IMR-90 (cell line): ENCODE measurements around the gene FUBP3. TPM values are rescaled to one million over a fixed set of nuclear protein-coding genes. Genes with fewer than 3 reads are reported as not detected.

Experiments used
- ATAC-seq: fragments of 200-7000 bp; cut with Tn5 transposase; 2 replicates; pipeline ENCODE4 v1.9.1; 2020; ENCODE audit warnings: low read depth, mild to moderate bottlenecking, moderate library complexity
- BruUV-seq: library from RNA; stranded (reverse); fragments of 400-500 nt; replicated peaks from 2 replicates; lab custom pipeline; 2021; lab: Mats Ljungman, UMichigan
- CTCF ChIA-PET: fragments of 300-600 bp; formaldehyde crosslinking; extraction: SDS; loops from one replicate; lab custom pipeline; 2021; ENCODE audit warnings: antibody characterized with exemption; lab: Yijun Ruan, JAX
- POLR2A ChIA-PET: fragments of 300-600 bp; sonication (Branson Sonifier 250); formaldehyde crosslinking; loops from one replicate; lab custom pipeline; 2022; ENCODE audit warnings: antibody characterized with exemption; ENCODE audit not compliant: unreplicated experiment; lab: Charles Lee
- DNase-seq: peaks from one replicate; pipeline ENCODE4 v3.0.0; 2013
- H2AFZ ChIP-seq: replicated peaks from 2 replicates; pipeline ENCODE3; 2013; ENCODE audit warnings: low read length, mild to moderate bottlenecking; ENCODE audit not compliant: poor library complexity
- H2AK5ac ChIP-seq: 2 replicates; pipeline ENCODE4 v1.6.1; 2013; ENCODE audit warnings: low read depth, low read length, inconsistent platforms
- H2AK9ac ChIP-seq: replicated peaks from 2 replicates; pipeline ENCODE3; 2013; ENCODE audit warnings: mild to moderate bottlenecking, low read depth, low read length, moderate library complexity; ENCODE audit not compliant: poor library complexity
- H2BK120ac ChIP-seq: 2 replicates; pipeline ENCODE4 v1.6.1; 2013; ENCODE audit warnings: low read depth, low read length, inconsistent platforms
- H2BK15ac ChIP-seq: 3 replicates; pipeline ENCODE4 v1.6.1; 2013; ENCODE audit warnings: low read depth, low read length, inconsistent platforms
- H2BK20ac ChIP-seq: 2 replicates; pipeline ENCODE4 v1.6.1; 2013; ENCODE audit warnings: low read depth, mild to moderate bottlenecking, inconsistent platforms, low read length, moderate library complexity
- H2BK5ac ChIP-seq: 2 replicates; pipeline ENCODE4 v1.6.1; 2013; ENCODE audit warnings: mild to moderate bottlenecking, low read depth, low read length, inconsistent platforms; ENCODE audit not compliant: poor library complexity, severe bottlenecking
- H3K14ac ChIP-seq: replicated peaks from 2 replicates; pipeline ENCODE4 v1.6.1; 2013; ENCODE audit warnings: low read depth, low read length, inconsistent platforms
- H3K18ac ChIP-seq: 2 replicates; pipeline ENCODE4 v1.6.1; 2013; ENCODE audit warnings: low read depth, low read length, control low read depth
- H3K23ac ChIP-seq: 2 replicates; pipeline ENCODE4 v1.6.1; 2013; ENCODE audit warnings: low read depth, low read length, inconsistent platforms
- H3K27ac ChIP-seq: 2 replicates; pipeline ENCODE4 v1.5.1; 2013; ENCODE audit warnings: mild to moderate bottlenecking, control low read depth, low read length; ENCODE audit not compliant: insufficient read depth
- H3K27me3 ChIP-seq: 2 replicates; pipeline ENCODE4 v1.6.1; 2013; ENCODE audit warnings: low read length; ENCODE audit not compliant: control insufficient read depth, insufficient read depth
- H3K36me3 ChIP-seq: 2 replicates; pipeline ENCODE4 v1.6.1; 2013; ENCODE audit warnings: low read length, mixed read lengths; ENCODE audit not compliant: control insufficient read depth, insufficient read depth
- H3K4ac ChIP-seq: 2 replicates; pipeline ENCODE4 v1.6.1; 2013; ENCODE audit warnings: low read depth, low read length, inconsistent platforms
- H3K4me1 ChIP-seq: 2 replicates; pipeline ENCODE4 v1.6.1; 2013; ENCODE audit warnings: low read length, mixed read lengths; ENCODE audit not compliant: control insufficient read depth, insufficient read depth
- H3K4me2 ChIP-seq: 2 replicates; pipeline ENCODE4 v1.6.1; 2013; ENCODE audit warnings: low read depth, mild to moderate bottlenecking, control low read depth, low read length, moderate library complexity
- H3K4me3 ChIP-seq: 2 replicates; pipeline ENCODE4 v1.5.1; 2013; ENCODE audit warnings: low read depth, mild to moderate bottlenecking, control low read depth, low read length, moderate library complexity; ENCODE audit not compliant: insufficient read depth
- H3K56ac ChIP-seq: 2 replicates; pipeline ENCODE4 v1.6.1; 2013; ENCODE audit warnings: low read length, inconsistent platforms; ENCODE audit not compliant: insufficient read depth; ENCODE audit errors: extremely low read depth
- H3K79me1 ChIP-seq, 2 experiments: 2 replicates each; pipeline ENCODE4 v1.6.1; 2013; ENCODE audit warnings: low read length in 2 of 2, inconsistent platforms in 1 of 2, low read depth in 1 of 2
- H3K9ac ChIP-seq: 2 replicates; pipeline ENCODE4 v1.6.1; 2013; ENCODE audit warnings: low read depth, low read length, control low read depth
- H3K9me1 ChIP-seq: 2 replicates; pipeline ENCODE4 v1.6.1; 2013; ENCODE audit warnings: low read length, inconsistent platforms; ENCODE audit not compliant: insufficient read depth
- H3K9me3 ChIP-seq: 2 replicates; pipeline ENCODE4 v1.6.1; 2013; ENCODE audit warnings: low read length; ENCODE audit not compliant: control insufficient read depth, insufficient read depth
- H4K20me1 ChIP-seq: 2 replicates; pipeline ENCODE4 v1.6.1; 2013; ENCODE audit warnings: low read length, inconsistent platforms; ENCODE audit not compliant: insufficient read depth
- H4K5ac ChIP-seq: 2 replicates; pipeline ENCODE4 v1.6.1; 2013; ENCODE audit warnings: mild to moderate bottlenecking, low read depth, low read length, control low read depth
- H4K8ac ChIP-seq, 2 experiments: 2 replicates each; pipeline ENCODE4 v1.6.1; 2013; ENCODE audit warnings: low read depth in 2 of 2, low read length in 2 of 2, control low read depth in 1 of 2, inconsistent platforms in 1 of 2
- H4K91ac ChIP-seq: 2 replicates; pipeline ENCODE4 v1.6.1; 2013; ENCODE audit warnings: low read depth, low read length, inconsistent platforms; ENCODE audit not compliant: insufficient read depth
- CTCF ChIP-seq: conservative IDR thresholded peaks from 2 replicates; pipeline ENCODE4 v1.5.1; 2012; ENCODE audit warnings: mild to moderate bottlenecking, low read depth, low read length, improper control_type of control experiment
- MAFK ChIP-seq: IDR thresholded peaks from 2 replicates; pipeline ENCODE4 v1.6.1; 2012; ENCODE audit warnings: low read depth, low read length, improper control_type of control experiment
- MXI1 ChIP-seq: IDR thresholded peaks from 2 replicates; pipeline ENCODE4 v1.6.1; 2012; ENCODE audit warnings: low read depth, mild to moderate bottlenecking, low read length, moderate library complexity, borderline replicate concordance
- POLR2A ChIP-seq: IDR thresholded peaks from 2 replicates; pipeline ENCODE4 v1.6.1; 2012; ENCODE audit warnings: mild to moderate bottlenecking, low read depth, low read length
- WGBS, 2 experiments: methylation state at CpG; one replicate each; pipeline versions ENCODE4 v1.1.5 to v1.1.7; 2013; ENCODE audit warnings: missing lambda C conversion rate in 2 of 2; ENCODE audit not compliant: insufficient read length in 1 of 2; ENCODE audit errors: extremely low coverage in 2 of 2; 5-methylcytosine and 5-hydroxymethylcytosine counted together
- dilution Hi-C: fragments of 300-500 bp; cut with HindIII; formaldehyde crosslinking; loops from one replicate; pipeline ENCODE4 v1.14.3; 2018; ENCODE audit warnings: low sequenced_read_pairs; ENCODE audit not compliant: unreplicated experiment
- in situ Hi-C: fragments of 300-500 bp; cut with MboI; formaldehyde crosslinking; loops from 3 replicates; pipeline ENCODE4 v1.14.3; 2019; ENCODE audit warnings: low sequenced_read_pairs, inconsistent platforms, mixed read lengths
- intact Hi-C: fragments of 100-400 bp; cut with micrococcal nuclease; formaldehyde crosslinking; loops from 2 replicates; pipeline ENCODE4 v1.10.0; 2022
- polyA plus RNA-seq, 3 experiments: library from polyadenylated mRNA; depleted of rRNA; stranded (reverse); fragments of >200 nt; gene quantifications; 2 replicates each; pipeline ENCODE4 v1.2.3, GENCODE V29; 2012; ENCODE audit warnings: low replicate concordance in 1 of 3
- total RNA-seq: library from RNA; depleted of rRNA; stranded (reverse); fragments of >200 nt; gene quantifications from 2 replicates; pipeline ENCODE4 v1.2.3, GENCODE V29; 2012

Gene FUBP3
- total and polyA plus RNA-seq, 2 of the 4 experiments (the other 2 are of a cell fraction): 32.3 to 50.1 TPM

GRCh38 chr9:130541533-130541932 is 37.8 kb upstream of the FUBP3 start:
- H3K9me3 ChIP-seq: no peaks in the 10 kb centered on the region
- no peak overlapping the region for H4K8ac ChIP-seq
- in situ Hi-C loops (no loop called here), dilution Hi-C loops (no loop called here), intact Hi-C loops (no loop called here)
- H3K27ac ChIP-seq: no peak overlapping the region
- no peak overlapping the region for H2BK15ac ChIP-seq
- DNase-seq: no peak
- H3K4ac ChIP-seq: no peak overlapping the region
- no TSS peak for BruUV-seq
- ChIA-PET POLR2A (interaction anchor here (0.5 kb wide), 1 partner anchor 124 kb away, joined by 3 read pairs; no protein-coding TSS in a partner anchor), CTCF (interaction anchor here (1.1 kb wide), 1 partner anchor 11 kb away, joined by 3 read pairs; no protein-coding TSS in a partner anchor)
- H3K36me3 ChIP-seq: no peaks in the 10 kb centered on the region
- no peak overlapping the region for H3K23ac ChIP-seq
- H3K56ac ChIP-seq: no peak overlapping the region
- H3K14ac ChIP-seq: no peak overlapping the region
- no peak overlapping the region for H3K18ac ChIP-seq
- H4K20me1 ChIP-seq: no peaks in the 10 kb centered on the region
- H3K4me2 ChIP-seq: no peak overlapping the region
- H2AK5ac ChIP-seq: no peak overlapping the region
- H3K4me1 ChIP-seq: no peaks in the 10 kb centered on the region
- H2AK9ac ChIP-seq: no peak overlapping the region
- no peak overlapping the region for H2BK5ac ChIP-seq
- H4K91ac ChIP-seq: no peak overlapping the region
- no peak overlapping the region for H4K5ac ChIP-seq
- H3K9me1 ChIP-seq: no peaks in the 10 kb centered on the region; the same call in 1 of the 2 replicates
- no peak for ATAC-seq
- no peak overlapping the region for H2AFZ ChIP-seq
- TF ChIP-seq MXI1 (no peak), POLR2A (no peak), CTCF (no peak), MAFK (no peak)
- H3K27me3 ChIP-seq: peaks cover 63% of the 10 kb centered on the region
- no peak overlapping the region for H3K9ac ChIP-seq
- H3K79me1 ChIP-seq: no peaks in the 10 kb centered on the region
- no CpG with 5 or more reads among the region's 2 CpGs for WGBS, 2 experiments
- no peak overlapping the region for H3K4me3 ChIP-seq
- no peak overlapping the region for H2BK120ac ChIP-seq
- no peak overlapping the region for H2BK20ac ChIP-seq
